Loucy (cell line): ENCODE data around the gene BRSK2.

Experiments
- EZH2phosphoT487 ChIP-seq: fragments of 200-600 bp; IDR thresholded peaks from 2 replicates; pipeline ENCODE4 v1.6.1; 2018; ENCODE audit warnings: antibody characterized with exemption, mild to moderate bottlenecking, moderate library complexity, borderline replicate concordance
- TF ChIP-seq, protein P1 (sequence below): fragments of 200-600 bp; sonication (generic); conservative IDR thresholded peaks from 2 replicates; pipeline ENCODE4 v1.5.1; 2014; ENCODE audit warnings: mild to moderate bottlenecking, antibody characterized with exemption, low read length

DNA sequence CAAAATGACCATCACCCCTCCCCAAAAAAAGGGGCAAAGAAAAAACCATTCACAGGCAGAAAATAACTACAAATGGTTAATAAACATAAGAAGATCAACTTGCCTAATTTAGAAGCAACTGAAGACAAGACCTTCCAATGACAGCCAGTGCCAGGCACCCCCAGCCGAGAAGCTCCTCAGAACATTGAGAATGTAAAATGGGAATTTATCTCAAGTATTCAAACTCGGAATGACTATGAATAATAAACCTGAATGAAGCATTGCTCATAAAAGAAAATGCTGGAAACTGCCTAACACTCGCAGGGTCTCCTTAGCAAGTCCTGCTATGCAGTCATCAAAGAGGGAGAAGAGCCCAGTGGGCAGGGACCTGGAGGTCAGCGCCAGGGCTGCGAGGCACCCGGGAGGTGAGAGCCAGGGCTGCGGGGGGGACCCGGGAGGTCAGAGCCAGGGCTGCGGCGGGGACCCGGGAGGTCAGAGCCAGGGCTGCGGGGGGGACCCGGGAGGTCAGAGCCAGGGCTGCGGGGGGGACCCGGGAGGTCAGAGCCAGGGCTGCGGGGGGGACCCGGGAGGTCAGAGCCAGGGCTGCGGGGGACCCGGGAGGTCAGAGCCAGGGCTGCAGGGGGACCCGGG is 120.0 kb downstream of the BRSK2 start:
- TF ChIP-seq, protein P1, sequence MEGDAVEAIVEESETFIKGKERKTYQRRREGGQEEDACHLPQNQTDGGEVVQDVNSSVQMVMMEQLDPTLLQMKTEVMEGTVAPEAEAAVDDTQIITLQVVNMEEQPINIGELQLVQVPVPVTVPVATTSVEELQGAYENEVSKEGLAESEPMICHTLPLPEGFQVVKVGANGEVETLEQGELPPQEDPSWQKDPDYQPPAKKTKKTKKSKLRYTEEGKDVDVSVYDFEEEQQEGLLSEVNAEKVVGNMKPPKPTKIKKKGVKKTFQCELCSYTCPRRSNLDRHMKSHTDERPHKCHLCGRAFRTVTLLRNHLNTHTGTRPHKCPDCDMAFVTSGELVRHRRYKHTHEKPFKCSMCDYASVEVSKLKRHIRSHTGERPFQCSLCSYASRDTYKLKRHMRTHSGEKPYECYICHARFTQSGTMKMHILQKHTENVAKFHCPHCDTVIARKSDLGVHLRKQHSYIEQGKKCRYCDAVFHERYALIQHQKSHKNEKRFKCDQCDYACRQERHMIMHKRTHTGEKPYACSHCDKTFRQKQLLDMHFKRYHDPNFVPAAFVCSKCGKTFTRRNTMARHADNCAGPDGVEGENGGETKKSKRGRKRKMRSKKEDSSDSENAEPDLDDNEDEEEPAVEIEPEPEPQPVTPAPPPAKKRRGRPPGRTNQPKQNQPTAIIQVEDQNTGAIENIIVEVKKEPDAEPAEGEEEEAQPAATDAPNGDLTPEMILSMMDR = no peak
- no peak for TF ChIP-seq EZH2phosphoT487
